Coronary artery (tissue), 2 donors: ENCODE results near the gene KDM8.

Source experiments
- DNase-seq: peaks from one replicate; pipeline ENCODE4 v3.0.0-alpha.2; 2017; ENCODE audit warnings: low spot score
- H3K27ac ChIP-seq, 2 donors: fragments of 200-600 bp; sonication (generic); one replicate each; pipeline ENCODE4 v1.5.1; 2016 to 2019
- H3K4me3 ChIP-seq: fragments of 200-600 bp; sonication (generic); 2 replicates; pipeline ENCODE4 v1.5.1; 2016; ENCODE audit warnings: mild to moderate bottlenecking, moderate library complexity
- TF ChIP-seq, protein P1 (sequence below): fragments of 200-600 bp; sonication (generic); IDR thresholded peaks from one replicate; pipeline ENCODE4 v1.5.1; 2019; ENCODE audit warnings: antibody characterized with exemption

The KDM8 gene

DNA sequence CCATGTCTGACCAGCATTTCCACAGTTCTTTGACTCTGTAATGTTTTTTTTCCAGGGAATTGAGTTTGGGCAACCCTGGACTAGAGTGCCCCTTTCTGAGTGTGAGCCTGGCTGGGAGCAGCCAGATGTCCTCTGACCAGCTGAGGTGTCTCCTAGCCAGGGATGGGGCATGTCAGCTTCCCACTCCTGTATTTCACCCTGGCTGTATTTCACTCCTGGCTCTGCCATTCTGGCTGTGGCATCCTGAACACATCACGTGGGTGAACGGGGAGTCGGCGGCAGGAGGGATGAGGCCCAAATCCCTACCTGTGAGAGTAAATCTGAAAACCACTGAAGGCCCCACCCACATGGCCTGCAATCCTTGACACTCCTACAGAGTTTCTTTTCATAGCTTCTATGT, 31.3 kb downstream of the KDM8 start:
- H3K27ac ChIP-seq = peak overlapping the region; percentile 51 to 68
- H3K4me3 ChIP-seq = no peak overlapping the region
- TF ChIP-seq, protein P1, sequence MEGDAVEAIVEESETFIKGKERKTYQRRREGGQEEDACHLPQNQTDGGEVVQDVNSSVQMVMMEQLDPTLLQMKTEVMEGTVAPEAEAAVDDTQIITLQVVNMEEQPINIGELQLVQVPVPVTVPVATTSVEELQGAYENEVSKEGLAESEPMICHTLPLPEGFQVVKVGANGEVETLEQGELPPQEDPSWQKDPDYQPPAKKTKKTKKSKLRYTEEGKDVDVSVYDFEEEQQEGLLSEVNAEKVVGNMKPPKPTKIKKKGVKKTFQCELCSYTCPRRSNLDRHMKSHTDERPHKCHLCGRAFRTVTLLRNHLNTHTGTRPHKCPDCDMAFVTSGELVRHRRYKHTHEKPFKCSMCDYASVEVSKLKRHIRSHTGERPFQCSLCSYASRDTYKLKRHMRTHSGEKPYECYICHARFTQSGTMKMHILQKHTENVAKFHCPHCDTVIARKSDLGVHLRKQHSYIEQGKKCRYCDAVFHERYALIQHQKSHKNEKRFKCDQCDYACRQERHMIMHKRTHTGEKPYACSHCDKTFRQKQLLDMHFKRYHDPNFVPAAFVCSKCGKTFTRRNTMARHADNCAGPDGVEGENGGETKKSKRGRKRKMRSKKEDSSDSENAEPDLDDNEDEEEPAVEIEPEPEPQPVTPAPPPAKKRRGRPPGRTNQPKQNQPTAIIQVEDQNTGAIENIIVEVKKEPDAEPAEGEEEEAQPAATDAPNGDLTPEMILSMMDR = no peak
- DNase-seq = no peak

- peak; percentile 91 for DNase-seq
- TF ChIP-seq, protein P1 = peak; percentile 78
- H3K27ac ChIP-seq = peak overlapping the region; percentile 51 to 83
- H3K4me3 ChIP-seq = peak overlapping the region; percentile 47
These were observed 32.0 kb downstream of the KDM8 start for GRCh38 chr16:27235055-27235937.

DNA sequence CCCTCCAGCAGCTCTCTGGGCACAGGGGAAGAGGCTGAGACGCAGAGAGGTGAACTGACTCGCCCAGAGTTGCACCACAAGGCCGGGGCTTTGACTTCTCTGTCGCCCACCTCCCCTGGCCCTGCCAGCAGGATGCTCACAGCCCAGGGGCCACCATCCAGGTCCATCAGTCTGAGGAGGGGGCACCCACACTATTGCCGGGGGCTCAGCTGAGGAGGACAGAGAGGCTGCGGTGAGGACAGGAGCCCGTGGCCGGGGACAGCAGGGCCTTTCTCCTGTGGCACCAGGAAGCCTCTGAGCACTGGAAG, 32.6 kb downstream of the KDM8 start:
- no peak overlapping the region for H3K4me3 ChIP-seq
- peak overlapping the region; percentile 51 to 83 for H3K27ac ChIP-seq
- DNase-seq = peak; percentile 73

GRCh38 chr16:27236635-27237218, 33.4 kb downstream of the KDM8 start:
- DNase-seq = no peak
- TF ChIP-seq, protein P1 = no peak
- H3K27ac ChIP-seq = peak overlapping the region; percentile 68 to 85
- H3K4me3 ChIP-seq = no peak overlapping the region

More for the DNA sequence above, 32.6 kb downstream of the KDM8 start:
- TF ChIP-seq, protein P1 = no peak

DNA sequence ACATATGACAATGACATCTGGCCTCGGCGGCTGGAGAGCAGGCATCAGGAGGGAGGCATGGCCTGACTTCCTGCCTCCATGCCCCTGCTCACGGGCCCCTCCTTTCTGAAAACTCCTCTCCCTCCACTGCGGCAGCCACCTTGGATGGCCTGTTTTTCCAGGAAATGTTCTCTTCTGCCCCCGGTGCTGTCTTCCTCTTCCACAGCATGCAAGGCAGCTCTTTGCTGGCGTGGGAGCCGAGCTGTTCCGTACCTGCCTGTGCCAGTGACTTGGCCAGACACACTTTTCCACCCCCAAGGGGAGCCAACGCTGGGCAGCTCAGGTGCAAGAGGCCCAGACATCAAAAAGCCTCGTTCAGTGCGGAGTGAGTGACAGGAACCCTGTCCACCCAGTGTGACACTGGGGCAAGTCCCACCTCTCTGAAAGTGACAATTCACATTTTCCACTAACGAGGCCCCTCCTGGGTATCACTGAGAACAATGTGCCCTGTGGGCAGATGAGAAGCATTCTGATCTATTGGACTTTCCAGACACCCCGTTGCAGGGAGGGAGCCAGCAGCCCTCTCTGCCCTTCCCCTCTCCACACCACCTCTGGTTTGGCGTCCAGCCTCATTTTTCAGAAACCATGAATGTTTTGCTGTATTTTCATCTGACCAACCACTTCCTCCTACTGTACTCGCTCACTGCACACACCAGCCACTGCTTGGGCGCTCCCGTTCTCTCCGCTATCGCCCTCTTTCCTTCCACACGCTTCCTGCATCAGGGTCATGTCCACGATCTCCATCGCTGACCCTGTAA, 34.1 kb downstream of the KDM8 start:
- TF ChIP-seq, protein P1 = no peak
- H3K27ac ChIP-seq = peak overlapping the region; percentile 68 to 85
- no peak overlapping the region for H3K4me3 ChIP-seq
- DNase-seq = peak; percentile 75

GRCh38 chr16:27238016-27238587, 34.8 kb downstream of the KDM8 start:
- DNase-seq = peak; percentile 72
- Histone ChIP-seq H3K27ac (peak overlapping the region; percentile 68 to 85), H3K4me3 (no peak overlapping the region)

More at GRCh38 chr16:27238016-27238587, 34.8 kb downstream of the KDM8 start:
- TF ChIP-seq, protein P1 = no peak
